K562 (cell line): ENCODE data around the gene TMED10. TPM values are rescaled to one million over a fixed set of nuclear protein-coding genes. Genes with fewer than 3 reads are reported as not detected.

Source experiments
- CBFA2T3 ChIP-seq: fragments of 450-650 bp; IDR thresholded peaks from 2 replicates; pipeline ENCODE4 v1.6.1; 2017
- CHD4 ChIP-seq: fragments of 200-600 bp; sonication (generic); IDR thresholded peaks from 3 replicates; pipeline ENCODE4 v1.6.1; 2012; ENCODE audit warnings: low read depth, mild to moderate bottlenecking, mixed read lengths, low read length, inconsistent platforms; ENCODE audit not compliant: insufficient read depth, insufficient replicate concordance, poor library complexity, severe bottlenecking
- HES1 ChIP-seq: fragments of 450-650 bp; IDR thresholded peaks from 2 replicates; pipeline ENCODE4 v1.6.1; 2016; ENCODE audit warnings: low read depth, mild to moderate bottlenecking, moderate library complexity
- HOMEZ ChIP-seq: fragments of 250-450 bp; sonication (Bioruptor Pico); IDR thresholded peaks from 2 replicates; pipeline ENCODE4 v1.4.0; 2020; ENCODE audit warnings: mild to moderate bottlenecking, moderate library complexity
- RBM25 ChIP-seq: fragments of 200-400 bp; formaldehyde crosslinking; IDR thresholded peaks from 2 replicates; pipeline ENCODE4 v1.6.1; 2018; ENCODE audit warnings: low read length, low read depth, moderate library complexity; ENCODE audit not compliant: severe bottlenecking
- RCOR1 ChIP-seq, 2 experiments: IDR thresholded peaks; 2 replicates each; pipeline ENCODE4 v1.6.1; 2012; ENCODE audit warnings: low read depth in 2 of 2, low read length in 2 of 2, borderline replicate concordance in 1 of 2, improper control_type of control experiment in 1 of 2
- RNF219 ChIP-seq: fragments of 250-450 bp; sonication (Bioruptor Pico); IDR thresholded peaks from 2 replicates; pipeline ENCODE4 v1.5.0; 2022; ENCODE audit warnings: mild to moderate bottlenecking
- SMARCB1 ChIP-seq: IDR thresholded peaks from 2 replicates; pipeline ENCODE4 v1.6.1; 2011; ENCODE audit warnings: improper control_type of control experiment, low read depth; ENCODE audit not compliant: insufficient read length
- ZC3H4 ChIP-seq: sonication (generic); formaldehyde crosslinking; IDR thresholded peaks from 2 replicates; pipeline ENCODE4 v1.9.0; 2021; ENCODE audit warnings: missing genetic modification reagents, borderline replicate concordance
- ZNF3 ChIP-seq: fragments of 250-450 bp; sonication (Bioruptor Pico); IDR thresholded peaks from 2 replicates; pipeline ENCODE4 v1.5.0; 2021; ENCODE audit warnings: mild to moderate bottlenecking, moderate library complexity
- polyA plus RNA-seq, 8 experiments: library from polyadenylated mRNA; depleted of rRNA in 4 of 8; stranded (reverse) in 5 of 8; unstranded in 3 of 8; fragments of >200 nt; fragmentation: Nextera tagmentation in 2 of 8; fragmentation: Illumina TruSeq in 1 of 8; extraction: Ambion mirVana in 2 of 8; extraction: Trizol in 1 of 8; gene quantifications; 2 replicates each; pipeline versions ENCODE4 v1.2.1 to v1.2.3, GENCODE V29; 2011 to 2014; ENCODE audit warnings: inconsistent platforms in 1 of 8, missing spikeins in 1 of 8
- total RNA-seq, 7 experiments: library from RNA; depleted of rRNA in 6 of 7; stranded (reverse); fragments of >200 nt in 6 of 7; fragmentation: Illumina TruSeq in 2 of 7; extraction: Trizol in 2 of 7; gene quantifications; 2 replicates each; pipeline versions ENCODE4 v1.2.1 to v1.2.3, GENCODE V29; 2011 to 2021; ENCODE audit warnings: low replicate concordance in 1 of 7
- TF ChIP-seq, protein P1 (sequence below), 2 experiments: fragments of 450-650 bp in 1 of 2; sonication (generic) in 1 of 2; formaldehyde crosslinking in 1 of 2; IDR thresholded peaks in 1 of 2; conservative IDR thresholded peaks in 1 of 2; 2 replicates each; pipeline versions ENCODE4 v1.6.1 to v1.8.1; 2016 to 2023; ENCODE audit warnings: mild to moderate bottlenecking in 2 of 2, moderate library complexity in 2 of 2, inconsistent platforms in 1 of 2, missing genetic modification reagents in 1 of 2

Gene TMED10
- total and polyA plus RNA-seq, 9 of the 15 experiments (the other 6 are each of a cell fraction or from before 2014, with no cell fraction given): 62.2 to 233 (median 124) TPM

- TF ChIP-seq CHD4: no peak
- TF ChIP-seq HES1: peak; percentile 88
- no peak for TF ChIP-seq RBM25
- TF ChIP-seq ZC3H4: no peak
- no peak for TF ChIP-seq ZNF3
- TF ChIP-seq, protein P1, sequence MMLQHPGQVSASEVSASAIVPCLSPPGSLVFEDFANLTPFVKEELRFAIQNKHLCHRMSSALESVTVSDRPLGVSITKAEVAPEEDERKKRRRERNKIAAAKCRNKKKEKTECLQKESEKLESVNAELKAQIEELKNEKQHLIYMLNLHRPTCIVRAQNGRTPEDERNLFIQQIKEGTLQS (IDR thresholded peaks at IDR 0.05): 0 out of 2 replicates have a peak, but pooled peaks have one; percentile 13
- TF ChIP-seq, protein P1 (CRISPR knock-in tag; conservative IDR thresholded peaks at IDR 0.05): no peak
- TF ChIP-seq RNF219: no peak
- no peak for TF ChIP-seq SMARCB1
- peak; percentile 25; the same call in 1 of the 2 replicates for TF ChIP-seq CBFA2T3
- TF ChIP-seq HOMEZ: no peak
- TF ChIP-seq RCOR1 (IDR thresholded peaks at IDR 0.05; ENCODE audit: borderline replicate concordance in 1 of 2, low read depth in 2 of 2, low read length in 2 of 2): peak in 1 of 2 experiments; percentile 58; a peak in 2 of 4 replicates
Observed at GRCh38 chr14:75188520-75189268, 12.3 kb upstream of the TMED10 start (continued).
